Stimulated activated CD8-positive, alpha-beta memory T cell treated with anti-CD3 and anti-CD28 coated beads, Interleukin-4, amount 100 ng/mL, for 1 hour (primary cell): ENCODE data around the gene GALNT9.
"Not testable (repeated sequence)": the region's sequence is repeated elsewhere in the genome, so short reads cannot be mapped to it uniquely, and the experiment has no call there.

Source experiments
- DNase-seq, 2 donors: peaks; one replicate each; pipeline ENCODE4 v3.0.0-alpha.2; 2020; ENCODE audit warnings: low read depth in 2 of 2, low spot score in 1 of 2

Gene GALNT9

GRCh38 chr12:132329036-132329719 lies at the start of gene GALNT9:
Gene GALNT9 (minus strand): TSS chr12:132329589. CDS start chr12:132329203, 386 bp downstream.
- no peak for DNase-seq

DNA sequence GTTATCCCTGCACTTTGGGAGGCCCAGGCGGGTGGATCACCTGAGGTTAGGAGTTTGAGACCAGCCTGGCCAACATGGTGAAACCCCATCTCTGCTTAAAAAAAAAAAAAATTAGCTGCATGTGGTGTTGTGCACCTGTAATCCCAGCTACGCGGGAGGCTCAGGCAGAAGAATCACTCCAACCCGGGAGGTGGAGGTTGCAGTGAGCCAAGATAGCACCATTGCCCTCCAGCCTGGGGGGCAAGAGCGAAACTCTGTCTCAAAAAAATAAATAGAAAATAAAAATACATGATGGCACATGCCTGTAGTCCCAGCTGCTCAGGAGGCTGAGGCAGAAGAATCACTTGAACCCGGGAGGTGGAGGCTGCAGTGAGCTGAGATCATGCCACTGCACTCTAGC lies 49.7 kb upstream of the GALNT9 start:
- not testable (repeated sequence) for DNase-seq

GRCh38 chr12:132377147-132377546 lies 47.8 kb upstream of the GALNT9 start:
- no peak for DNase-seq

GRCh38 chr12:132376464-132376830 lies 47.1 kb upstream of the GALNT9 start:
- DNase-seq = no peak

- DNase-seq = no peak
Observed at GRCh38 chr12:132375747-132376463, 46.5 kb upstream of the GALNT9 start.

DNA sequence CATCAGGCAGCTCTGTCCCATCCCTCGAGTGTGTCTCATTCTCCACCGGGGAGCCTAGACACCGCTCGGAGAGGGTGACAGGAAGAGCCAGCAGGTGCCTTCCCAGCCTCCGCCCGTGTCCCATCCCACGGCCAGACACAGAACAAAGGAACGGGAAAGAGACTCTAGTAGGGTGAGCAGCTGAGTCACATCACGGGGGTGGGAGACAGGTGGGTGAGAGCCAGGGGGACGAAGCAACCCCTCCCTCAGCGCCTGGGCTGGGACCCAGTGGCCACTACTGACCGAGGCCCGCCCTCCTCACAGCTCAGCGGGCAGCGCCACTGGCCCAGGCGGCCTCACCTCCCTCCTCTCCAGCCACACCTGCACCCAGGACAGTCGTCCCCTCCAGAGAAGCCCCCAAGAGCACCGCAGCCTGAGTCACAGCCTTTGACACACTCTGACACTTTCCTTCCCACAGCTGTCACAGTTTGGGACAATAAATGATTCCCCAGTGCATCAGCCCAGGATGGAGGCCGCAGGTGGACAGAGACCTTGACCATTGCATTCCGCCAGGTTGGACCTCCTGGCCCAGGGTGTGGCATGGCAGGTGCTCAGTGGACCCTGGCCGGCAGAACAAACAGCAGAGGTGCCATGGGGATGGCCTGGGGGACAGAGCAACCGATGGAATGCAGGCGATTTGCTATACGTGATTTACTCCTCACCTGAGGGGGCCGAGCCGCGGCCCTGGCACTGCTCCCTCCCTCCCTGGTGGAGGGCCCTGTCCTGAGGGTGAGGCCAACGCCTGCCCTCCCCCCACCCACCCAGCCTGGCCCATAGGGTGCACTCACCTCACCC lies 45.4 kb upstream of the GALNT9 start:
- DNase-seq = no peak

DNA sequence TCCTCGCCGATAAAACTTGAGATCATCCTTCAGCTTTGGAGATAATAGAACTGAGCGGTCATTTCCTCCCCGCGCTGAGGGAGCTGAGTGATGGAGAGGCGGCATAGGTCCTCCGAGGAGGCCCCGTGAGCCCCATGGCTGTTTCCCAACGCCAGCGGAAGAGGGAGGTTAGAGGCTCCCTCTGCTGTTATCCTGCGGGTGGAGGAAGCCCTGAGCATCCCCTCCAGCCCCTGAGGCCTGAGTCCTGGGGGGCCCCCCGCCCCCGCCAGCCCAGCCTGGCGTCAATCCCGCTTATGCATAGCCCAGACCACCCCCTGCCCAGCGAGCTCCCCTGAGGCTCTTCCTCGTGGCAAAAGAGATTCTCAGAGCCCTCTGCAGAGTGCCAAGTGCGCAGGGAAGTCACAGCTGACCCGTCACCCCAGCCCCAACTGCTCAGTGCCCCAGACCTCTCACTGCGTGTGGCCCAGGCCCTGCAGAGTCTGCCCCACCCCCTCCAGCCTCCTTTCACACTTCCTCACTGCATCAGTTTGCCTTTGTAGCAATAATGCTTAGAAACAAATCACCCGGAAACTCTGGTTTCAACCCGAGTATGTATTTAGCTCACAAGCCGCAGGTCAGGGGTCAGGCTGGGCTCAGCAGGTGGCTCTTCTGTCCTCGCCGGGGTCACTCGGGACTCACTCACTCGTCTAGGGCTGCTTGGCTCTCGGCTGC lies 44.7 kb upstream of the GALNT9 start:
- no peak for DNase-seq

DNA sequence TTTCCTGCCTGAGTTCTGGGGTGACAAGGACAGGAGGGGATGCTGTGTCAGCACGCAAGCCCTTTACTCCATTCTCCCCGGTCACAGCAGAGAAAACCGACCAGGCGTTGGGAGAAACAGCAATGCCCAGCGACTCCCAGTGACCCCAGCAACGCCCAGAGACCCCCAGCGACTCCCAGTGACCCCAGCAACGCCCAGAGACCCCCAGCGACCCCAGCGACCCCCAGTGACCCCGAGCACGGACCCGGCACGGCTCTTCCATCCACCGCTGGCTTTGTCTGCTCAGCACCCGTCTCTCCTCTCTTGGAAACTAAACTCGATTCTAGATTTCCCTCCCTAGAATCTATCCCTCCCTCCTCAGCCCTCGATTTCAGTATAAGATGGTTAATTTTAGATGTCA lies 38.5 kb upstream of the GALNT9 start:
- no peak for DNase-seq

DNA sequence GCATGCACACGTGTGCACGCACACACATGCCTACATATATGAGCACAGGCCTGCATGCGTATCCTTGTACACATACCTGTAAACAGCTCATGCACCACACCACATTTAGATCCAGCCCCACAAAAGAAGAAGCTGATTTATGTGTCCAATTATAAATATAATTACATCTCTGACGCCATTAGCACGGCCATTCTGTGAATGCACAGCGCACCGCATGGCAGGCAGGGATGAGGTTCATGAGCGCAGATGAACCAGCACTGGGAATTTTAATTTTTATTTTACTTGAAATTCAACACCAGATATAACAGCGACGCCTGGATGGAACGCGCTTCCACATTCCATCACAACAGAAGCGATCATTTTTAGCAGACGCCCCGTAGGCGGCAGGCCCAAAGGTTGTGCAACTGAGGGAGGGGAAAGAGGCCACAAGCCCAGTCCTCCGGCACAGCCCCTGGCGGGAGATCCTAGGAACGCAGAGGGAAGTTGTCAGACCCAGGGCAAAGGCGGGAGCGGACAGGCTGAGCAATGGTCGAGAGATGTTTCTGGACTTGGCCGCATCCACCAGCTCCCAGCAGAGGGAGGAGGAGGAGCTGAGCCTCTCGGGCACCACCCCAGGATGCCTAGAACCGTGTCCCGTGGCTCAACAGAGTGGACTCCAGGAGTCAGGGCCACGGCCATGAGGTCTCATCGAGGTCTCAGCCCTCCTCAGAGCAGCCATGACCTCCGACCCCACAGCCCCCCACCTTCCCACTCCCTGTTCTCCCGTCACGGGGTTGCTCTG lies 37.9 kb upstream of the GALNT9 start:
- DNase-seq = no peak

GRCh38 chr12:132366341-132366861 lies 37.0 kb upstream of the GALNT9 start:
- DNase-seq = no peak

- no peak for DNase-seq
Observed at GRCh38 chr12:132365226-132365625, 35.8 kb upstream of the GALNT9 start.

- no peak for DNase-seq
Observed at GRCh38 chr12:132364348-132364902, 35.0 kb upstream of the GALNT9 start.

GRCh38 chr12:132363661-132364347 lies 34.4 kb upstream of the GALNT9 start:
- no peak for DNase-seq

DNA sequence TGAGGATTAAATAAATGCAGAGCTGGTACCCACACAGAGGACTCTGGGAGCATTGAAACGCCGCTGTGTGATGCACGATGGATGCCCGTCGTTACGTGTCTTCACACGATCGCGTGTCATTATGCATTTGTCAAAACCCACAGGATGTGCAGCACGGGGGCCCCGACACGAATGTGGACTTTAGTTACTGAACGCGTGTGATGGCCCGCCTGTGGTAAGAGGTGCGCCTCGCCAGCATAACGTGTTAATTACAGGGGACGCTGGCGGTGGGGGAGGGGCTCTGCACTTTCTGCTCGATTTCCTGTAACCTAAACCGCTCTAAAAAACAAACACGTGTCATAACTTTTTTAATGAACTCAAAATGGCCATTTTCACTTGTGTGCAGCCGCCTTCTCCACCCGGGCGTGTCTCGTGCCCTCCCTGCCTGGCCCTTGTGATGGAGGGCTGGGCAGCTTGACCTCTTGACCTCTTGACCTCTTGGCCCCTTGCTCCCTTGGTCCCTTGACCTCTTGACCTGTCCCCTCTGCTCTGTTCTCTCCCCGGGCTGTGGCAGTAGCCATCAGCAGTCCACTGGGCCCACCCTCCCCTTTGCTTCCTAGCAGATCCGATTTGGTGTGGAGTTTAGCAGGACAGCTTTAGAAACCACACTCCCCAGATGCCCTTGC lies 33.7 kb upstream of the GALNT9 start:
- no peak for DNase-seq

DNA sequence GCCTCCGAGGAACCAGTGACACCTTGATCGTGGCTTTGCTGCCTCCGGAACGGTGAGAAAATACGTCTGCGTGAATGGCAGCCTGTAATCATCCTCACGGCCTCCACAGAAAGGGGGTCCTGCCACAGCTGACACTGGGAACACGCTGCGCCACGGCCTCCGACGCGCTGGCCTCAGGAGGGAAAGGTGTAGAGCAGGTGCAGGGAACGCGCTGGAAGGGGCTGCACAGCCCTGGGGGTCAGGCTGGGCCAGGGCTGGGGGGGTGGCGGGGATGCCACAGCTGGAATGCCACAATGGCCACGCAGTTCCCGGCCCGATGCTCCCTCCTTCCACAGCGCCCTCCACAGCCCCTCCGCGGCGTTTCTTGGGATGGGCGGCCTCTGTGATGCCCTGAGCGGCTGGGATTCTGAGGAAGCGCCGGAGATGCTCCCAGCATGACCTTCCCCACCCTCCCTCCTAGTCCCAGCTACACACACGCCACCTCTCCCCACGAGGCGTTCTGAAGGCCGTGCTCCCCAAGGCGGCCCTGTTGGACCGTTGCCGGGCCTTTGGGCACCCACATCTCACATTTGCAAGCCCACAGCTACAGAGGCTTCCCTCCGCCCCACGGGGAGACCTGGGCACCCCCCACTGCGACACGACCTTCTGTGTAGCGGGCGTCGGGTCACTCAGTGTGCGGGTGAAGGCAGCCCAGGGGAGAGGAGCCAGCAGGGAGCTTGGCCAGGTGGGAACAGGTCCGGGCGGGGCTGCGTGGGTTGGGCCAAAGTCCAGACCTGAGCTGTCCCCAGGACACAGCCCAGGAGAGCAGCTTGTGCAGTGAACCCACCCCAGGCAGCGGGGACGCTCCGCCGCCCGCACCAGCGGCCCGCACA lies 31.8 kb upstream of the GALNT9 start:
- no peak for DNase-seq

DNA sequence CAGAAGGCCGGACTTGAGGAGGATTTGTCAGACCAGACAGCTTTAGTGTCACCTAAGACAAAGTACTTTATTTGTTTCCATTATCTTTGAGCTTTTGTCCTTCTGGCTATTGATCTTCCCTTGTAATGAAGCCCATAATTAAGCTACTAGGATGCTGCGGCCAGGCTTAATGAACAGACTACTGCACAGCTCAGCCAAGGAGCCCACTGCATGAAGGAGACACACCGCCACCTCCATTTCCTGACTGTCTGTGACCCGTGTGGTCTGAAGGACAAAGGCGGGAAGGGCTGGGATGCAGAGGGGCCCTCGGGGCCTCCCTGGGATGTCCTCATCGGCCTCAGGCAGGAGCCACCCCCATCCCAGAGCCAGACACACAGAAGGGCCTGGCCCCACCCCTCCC lies 31.0 kb upstream of the GALNT9 start:
- no peak for DNase-seq

GRCh38 chr12:132359971-132360370 lies 30.6 kb upstream of the GALNT9 start:
- DNase-seq = no peak

GRCh38 chr12:132359551-132359950 lies 30.2 kb upstream of the GALNT9 start:
- DNase-seq = no peak
